ENCODE results near the gene CD247. TPM values are rescaled to one million over a fixed set of nuclear protein-coding genes. Genes with fewer than 3 reads are reported as not detected.

The CD247 gene
- total and polyA plus RNA-seq, 9 of the 15 experiments (the other 6 are each of a cell fraction or from before 2014, with no cell fraction given): 0.08 to 0.42 (median 0.28) TPM; not detected in 5

GRCh38 chr1:167483790-167484189 lies 34.5 kb downstream of the CD247 start:
- no peak for ATAC-seq
- H3K9me3 ChIP-seq (replicated peaks; ENCODE audit: control insufficient read depth, insufficient read depth, low read depth, low read length): no peaks in the 10 kb centered on the region
- peaks cover 16 to 45% of the 10 kb centered on the region in 2 experiments for H3K27me3 ChIP-seq (ENCODE audit: control insufficient read depth in 2 of 2, insufficient read depth in 2 of 2, low read length in 2 of 2)
- H3K27ac ChIP-seq (ENCODE audit: extremely low read depth, low read depth, low read length): no peak overlapping the region
- ChIA-PET POLR2A (interaction anchor here (1.0 kb wide), 1 partner anchor 10 kb away, joined by 3 read pairs; no protein-coding TSS in a partner anchor), CTCF (ENCODE audit: low intra/inter-chr PET ratio) (no interaction called here)
- peaks cover 4% of the 10 kb centered on the region for H3K9me1 ChIP-seq (ENCODE audit: control insufficient read depth, insufficient read depth, low read length)
- DNase-seq (ENCODE audit: extremely low read depth in 1 of 4, low spot score in 3 of 4): no peak
- H3K9ac ChIP-seq (ENCODE audit: insufficient read depth in 1 of 2, low read depth in 2 of 2, low read length in 2 of 2): peak overlapping the region in 1 of 2 experiments; percentile 15; a peak in 1 of 4 replicates
- H3K4me3 ChIP-seq: no peak overlapping the region
- BruUV-seq (replicated peaks): no TSS peak
- no peak for TF ChIP-seq SLC30A9 (CRISPR knock-in tag; IDR thresholded peaks at IDR 0.05)
- no peak for TF ChIP-seq SUPT5H (IDR thresholded peaks at IDR 0.05)
- TF ChIP-seq NCOA1 (IDR thresholded peaks at IDR 0.05; ENCODE audit: low read depth): no peak
- no peak for TF ChIP-seq CREB3L1 (IDR thresholded peaks at IDR 0.05; ENCODE audit: borderline replicate concordance, low read depth)
- no peak for TF ChIP-seq MAFG (tag; conservative IDR thresholded peaks at IDR 0.05)
- TF ChIP-seq NFATC3 (IDR thresholded peaks at IDR 0.05): no peak
- no peak for TF ChIP-seq ARID4B (CRISPR knock-in tag; IDR thresholded peaks at IDR 0.05)
- no peak for TF ChIP-seq E2F8 (IDR thresholded peaks at IDR 0.05; ENCODE audit: low read depth, partially characterized antibody)
- no peak for TF ChIP-seq MECOM (CRISPR knock-in tag; IDR thresholded peaks at IDR 0.05)
- no peak for TF ChIP-seq VEZF1 (CRISPR knock-in tag; IDR thresholded peaks at IDR 0.05)
- no peak for TF ChIP-seq NR1H2 (CRISPR knock-in tag; IDR thresholded peaks at IDR 0.05)
- TF ChIP-seq ZFP36 (IDR thresholded peaks at IDR 0.05; ENCODE audit: low read depth, low read length, partially characterized antibody): no peak
- intact Hi-C loops (cut with micrococcal nuclease) (no loop called here), in situ Hi-C loops (cut with MboI) (no loop called here)
- H3K79me2 ChIP-seq (ENCODE audit: control insufficient read depth, insufficient read depth, low read length): no peaks in the 10 kb centered on the region
- H3K4me1 ChIP-seq (replicated peaks in 1 of 2; ENCODE audit: control insufficient read depth in 2 of 2, insufficient read depth in 2 of 2, low read length in 2 of 2): no peaks in the 10 kb centered on the region; a peak in 1 of 5 replicates
- no peak overlapping the region for H2AFZ ChIP-seq (ENCODE audit: low read depth, low read length)
- no peak overlapping the region for H3K4me2 ChIP-seq (ENCODE audit: insufficient read depth, low read length)
- WGBS (ENCODE audit: insufficient coverage, low coverage, missing lambda C conversion rate): 6% methylated on average over 7 of the region's 7 CpGs
- FAIRE-seq: no peak
- H4K20me1 ChIP-seq (replicated peaks; ENCODE audit: control insufficient read depth, insufficient read depth, low read length): no peaks in the 10 kb centered on the region
- no peaks in the 10 kb centered on the region for H3K36me3 ChIP-seq (ENCODE audit: control insufficient read depth, insufficient read depth, low read length)
